Measurements from ENCODE around the gene SEMA5A. TPM values are rescaled to one million over a fixed set of nuclear protein-coding genes. Genes with fewer than 3 reads are reported as not detected.

The SEMA5A gene
- total RNA-seq, 2 donors from 2014 or later = 3.4 to 40.2 TPM

DNA sequence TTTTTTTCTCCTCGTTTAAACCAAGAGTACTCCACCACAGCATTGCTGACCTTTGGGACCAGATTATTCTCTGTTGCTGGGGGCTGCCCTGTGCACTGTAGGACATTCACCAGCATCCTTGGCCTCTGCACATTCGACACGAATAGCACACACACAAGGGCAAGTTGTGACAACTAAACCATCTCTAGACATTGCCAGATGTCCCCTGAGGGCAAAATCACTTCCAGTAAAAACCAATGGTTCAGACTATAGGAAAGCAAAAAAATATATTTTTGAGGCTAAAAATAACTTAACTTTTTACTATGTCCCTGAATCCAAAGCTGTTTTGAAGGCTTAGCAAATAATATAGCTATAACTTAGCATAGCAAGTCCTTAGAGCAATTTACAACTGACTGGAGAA is 65.9 kb downstream of the SEMA5A start:
- intact Hi-C loops (cut with DNase I) = no loop called here
- no peak for ATAC-seq
- WGBS, 2 donors = 74% methylated on average over 3 of the region's 3 CpGs
- Histone ChIP-seq H3K36me3 (replicated peaks in 1 of 2; ENCODE audit: insufficient read depth in 1 of 2, low read depth in 2 of 2) (no peaks in the 10 kb centered on the region), H3K4me1 (no peaks in the 10 kb centered on the region), H3K9me3 (peaks cover 0 to 11% (median 0%) of the 10 kb centered on the region in 3 donors), H3K27ac (no peak overlapping the region), H3K4me3 (no peak overlapping the region), H3K27me3 (no peaks in the 10 kb centered on the region)
- no peak for DNase-seq
- TF ChIP-seq, protein P1, sequence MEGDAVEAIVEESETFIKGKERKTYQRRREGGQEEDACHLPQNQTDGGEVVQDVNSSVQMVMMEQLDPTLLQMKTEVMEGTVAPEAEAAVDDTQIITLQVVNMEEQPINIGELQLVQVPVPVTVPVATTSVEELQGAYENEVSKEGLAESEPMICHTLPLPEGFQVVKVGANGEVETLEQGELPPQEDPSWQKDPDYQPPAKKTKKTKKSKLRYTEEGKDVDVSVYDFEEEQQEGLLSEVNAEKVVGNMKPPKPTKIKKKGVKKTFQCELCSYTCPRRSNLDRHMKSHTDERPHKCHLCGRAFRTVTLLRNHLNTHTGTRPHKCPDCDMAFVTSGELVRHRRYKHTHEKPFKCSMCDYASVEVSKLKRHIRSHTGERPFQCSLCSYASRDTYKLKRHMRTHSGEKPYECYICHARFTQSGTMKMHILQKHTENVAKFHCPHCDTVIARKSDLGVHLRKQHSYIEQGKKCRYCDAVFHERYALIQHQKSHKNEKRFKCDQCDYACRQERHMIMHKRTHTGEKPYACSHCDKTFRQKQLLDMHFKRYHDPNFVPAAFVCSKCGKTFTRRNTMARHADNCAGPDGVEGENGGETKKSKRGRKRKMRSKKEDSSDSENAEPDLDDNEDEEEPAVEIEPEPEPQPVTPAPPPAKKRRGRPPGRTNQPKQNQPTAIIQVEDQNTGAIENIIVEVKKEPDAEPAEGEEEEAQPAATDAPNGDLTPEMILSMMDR (IDR thresholded peaks at IDR 0.05) = no peak
- TF ChIP-seq POLR2A (IDR thresholded peaks at IDR 0.05) = no peak

DNA sequence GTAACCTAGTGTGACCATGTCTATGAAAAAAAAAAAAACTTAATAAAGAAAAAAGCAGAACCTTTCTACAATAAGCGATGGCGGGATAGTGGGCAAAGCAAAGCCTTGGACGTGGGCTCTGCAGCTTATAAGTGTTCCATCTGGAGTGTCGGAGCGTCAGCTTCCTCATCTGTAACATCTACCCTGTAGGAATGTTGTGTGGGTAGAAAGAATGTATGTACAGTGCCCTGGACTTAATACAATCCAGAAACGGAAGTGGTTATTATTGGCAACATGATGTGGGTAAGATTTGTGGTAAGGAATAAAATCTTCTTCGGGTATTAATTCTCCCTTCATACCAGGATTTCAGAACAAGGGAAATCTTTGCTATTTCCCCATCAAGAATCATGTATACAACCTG is 66.5 kb downstream of the SEMA5A start:
- no peak for TF ChIP-seq POLR2A (IDR thresholded peaks at IDR 0.05)
- TF ChIP-seq, protein P1 (IDR thresholded peaks at IDR 0.05) = no peak
- 76 to 95% methylated on average over 7 of the region's 7 CpGs for WGBS, 2 donors

DNA sequence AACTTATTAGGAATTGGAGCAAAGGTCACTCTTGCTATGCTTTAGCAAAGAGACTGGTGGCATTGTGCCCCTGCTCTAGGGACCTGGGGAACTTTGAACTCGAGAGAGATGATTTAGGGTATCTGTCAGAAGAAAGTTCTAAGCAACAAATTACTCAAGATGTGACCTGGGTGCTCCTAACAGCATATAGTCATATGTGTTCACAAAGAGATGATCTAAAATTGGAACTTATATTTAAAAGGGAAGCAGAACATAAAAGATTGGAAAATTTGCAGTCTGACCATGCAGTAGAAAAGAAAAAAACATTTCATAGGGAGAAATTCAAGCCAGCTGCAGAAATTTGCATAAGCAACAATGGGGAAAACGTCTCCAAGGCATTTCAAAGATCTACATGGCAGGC is 68.3 kb downstream of the SEMA5A start:
- intact Hi-C loops (cut with DNase I) = no loop called here
- 62 to 79% methylated on average over 2 of the region's 2 CpGs for WGBS, 2 donors

More for the DNA sequence above, 66.5 kb downstream of the SEMA5A start:
- Histone ChIP-seq H3K4me3 (no peak overlapping the region), H3K27ac (no peak overlapping the region), H3K4me1 (no peaks in the 10 kb centered on the region), H3K9me3 (peaks cover 0 to 11% (median 0%) of the 10 kb centered on the region in 3 donors), H3K27me3 (no peaks in the 10 kb centered on the region), H3K36me3 (replicated peaks in 1 of 2; ENCODE audit: insufficient read depth in 1 of 2, low read depth in 2 of 2) (no peaks in the 10 kb centered on the region)
- intact Hi-C loops (cut with DNase I) = no loop called here
- ATAC-seq = no peak
- no peak for DNase-seq

DNA sequence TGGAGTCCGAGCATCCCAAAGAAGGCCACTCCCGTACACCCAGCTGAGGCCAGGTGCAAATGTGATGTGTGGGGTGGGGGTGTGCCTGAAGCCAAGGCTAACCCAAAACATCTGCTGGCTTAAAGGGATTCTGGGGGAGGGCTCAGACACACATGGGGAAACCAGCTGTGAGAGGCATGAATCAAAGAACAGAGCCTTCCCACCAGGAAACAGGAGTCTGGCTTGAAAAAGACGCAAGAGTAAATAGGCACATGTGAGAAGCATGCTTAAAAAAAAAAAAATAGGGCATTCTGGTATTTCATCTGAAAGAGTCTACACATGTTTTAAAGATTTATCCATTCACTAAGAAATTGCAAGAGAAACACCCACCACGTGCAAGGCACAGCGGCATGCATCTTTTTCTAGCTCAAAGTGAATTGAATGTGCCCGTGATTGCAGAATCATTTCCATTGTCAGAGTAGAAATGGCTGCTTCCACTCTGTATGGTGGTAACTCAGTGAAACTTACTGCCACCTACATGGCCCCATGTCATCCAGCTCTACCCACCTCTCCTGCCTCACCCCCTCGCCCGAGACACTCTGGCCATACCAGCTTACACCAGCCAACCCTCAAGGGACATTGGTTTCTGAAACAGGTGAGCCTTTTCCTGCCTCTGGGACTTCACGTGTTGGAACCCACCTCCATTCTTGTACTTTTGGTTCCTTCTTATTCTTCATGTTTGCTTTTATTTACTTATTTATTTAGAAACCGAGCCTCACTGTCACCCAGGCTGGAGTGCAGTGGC is 71.5 kb downstream of the SEMA5A start:
- TF ChIP-seq, protein P1 (IDR thresholded peaks at IDR 0.05) = no peak
- TF ChIP-seq POLR2A (IDR thresholded peaks at IDR 0.05) = no peak
- intact Hi-C loops (cut with DNase I) = no loop called here
- Histone ChIP-seq H3K4me3 (no peak overlapping the region), H3K36me3 (replicated peaks in 1 of 2; ENCODE audit: insufficient read depth in 1 of 2, low read depth in 2 of 2) (no peaks in the 10 kb centered on the region), H3K27ac (no peak overlapping the region), H3K4me1 (no peaks in the 10 kb centered on the region), H3K9me3 (peaks cover 0 to 11% (median 0%) of the 10 kb centered on the region in 3 donors), H3K27me3 (no peaks in the 10 kb centered on the region)
- DNase-seq = no peak
- WGBS, 2 donors = 84 to 91% methylated on average over 10 of the region's 10 CpGs
- no peak for ATAC-seq

More for the DNA sequence above, 68.3 kb downstream of the SEMA5A start:
- ATAC-seq (no peak), DNase-seq (no peak)
- H3K4me3 ChIP-seq = no peak overlapping the region
- no peaks in the 10 kb centered on the region for H3K27me3 ChIP-seq
- TF ChIP-seq, protein P1 (IDR thresholded peaks at IDR 0.05) = no peak
- no peak for TF ChIP-seq POLR2A (IDR thresholded peaks at IDR 0.05)
- no peak overlapping the region for H3K27ac ChIP-seq
- no peaks in the 10 kb centered on the region for H3K4me1 ChIP-seq
- peaks cover 0 to 11% (median 0%) of the 10 kb centered on the region in 3 donors for H3K9me3 ChIP-seq
- no peaks in the 10 kb centered on the region for H3K36me3 ChIP-seq (replicated peaks in 1 of 2; ENCODE audit: insufficient read depth in 1 of 2, low read depth in 2 of 2)

DNA sequence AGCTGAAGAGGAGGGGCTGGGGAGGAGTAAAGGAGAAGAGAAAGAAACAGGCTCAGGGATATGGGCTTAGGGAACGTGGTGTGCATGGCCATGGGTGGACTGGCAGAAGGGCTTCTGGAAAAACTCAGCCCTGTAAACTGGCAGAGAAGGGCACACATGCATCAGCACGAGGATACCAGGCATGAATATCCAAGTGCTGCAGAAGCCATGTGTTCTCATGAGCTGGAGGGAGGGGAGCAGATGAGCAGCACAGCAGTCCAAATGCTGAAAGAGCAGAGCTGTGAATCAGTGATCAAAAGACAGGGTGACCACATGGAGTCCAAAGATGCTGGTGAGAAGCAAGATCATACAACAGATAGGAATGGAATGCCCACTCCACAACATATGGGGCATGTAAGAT is 72.3 kb downstream of the SEMA5A start:
- 79 to 90% methylated on average over 2 of the region's 2 CpGs for WGBS, 2 donors
- no peak for ATAC-seq
- TF ChIP-seq POLR2A (IDR thresholded peaks at IDR 0.05) = no peak
- TF ChIP-seq, protein P1 (IDR thresholded peaks at IDR 0.05) = no peak
- Histone ChIP-seq H3K4me1 (no peaks in the 10 kb centered on the region), H3K9me3 (peaks cover 0 to 11% (median 0%) of the 10 kb centered on the region in 3 donors), H3K4me3 (no peak overlapping the region), H3K27me3 (no peaks in the 10 kb centered on the region), H3K27ac (no peak overlapping the region), H3K36me3 (replicated peaks in 1 of 2; ENCODE audit: insufficient read depth in 1 of 2, low read depth in 2 of 2) (no peaks in the 10 kb centered on the region)
- no peak for DNase-seq
- intact Hi-C loops (cut with DNase I) = no loop called here
